SK-N-SH treated with all-trans-retinoic acid at 6 μM for 48 hours (cell line): Measurements from ENCODE around the gene NARF.
A peak's percentile ranks its signal among the peaks of the same experiment; 100 is the strongest.

ENCODE experiments used
- ATAC-seq: fragments of 200-7000 bp; cut with Tn5 transposase; 3 replicates; pipeline ENCODE4 v1.9.1; 2020; ENCODE audit warnings: mild to moderate bottlenecking, moderate library complexity
- ARNTL ChIP-seq: fragments of 450-650 bp; formaldehyde crosslinking; IDR thresholded peaks from 2 replicates; pipeline ENCODE4 v1.5.0; 2020; ENCODE audit warnings: low read depth, mild to moderate bottlenecking, moderate library complexity, borderline replicate concordance
- BACH2 ChIP-seq: fragments of 250-450 bp; sonication (Bioruptor Pico); IDR thresholded peaks from 2 replicates; pipeline ENCODE4 v1.9.0; 2021; ENCODE audit warnings: mild to moderate bottlenecking, borderline replicate concordance
- CSDC2 ChIP-seq: fragments of 250-450 bp; sonication (Bioruptor Pico); IDR thresholded peaks from 2 replicates; pipeline ENCODE4 v1.5.0; 2020; ENCODE audit warnings: mild to moderate bottlenecking, moderate library complexity
- ESRRG ChIP-seq: fragments of 250-450 bp; sonication (Bioruptor Pico); IDR thresholded peaks from 2 replicates; pipeline ENCODE4 v1.6.1; 2021; ENCODE audit warnings: mild to moderate bottlenecking
- GLIS3 ChIP-seq: fragments of 250-450 bp; sonication (Bioruptor Pico); IDR thresholded peaks from 2 replicates; pipeline ENCODE4 v1.5.0; 2020; ENCODE audit warnings: mild to moderate bottlenecking, moderate library complexity
- ISL1 ChIP-seq: fragments of 250-450 bp; sonication (Bioruptor Pico); IDR thresholded peaks from 2 replicates; pipeline ENCODE4 v2.1.2; 2022; ENCODE audit warnings: mild to moderate bottlenecking, moderate library complexity
- OSR1 ChIP-seq: fragments of 250-450 bp; sonication (Bioruptor Pico); IDR thresholded peaks from 2 replicates; pipeline ENCODE4 v1.8.0; 2022; ENCODE audit warnings: moderate library complexity, mild to moderate bottlenecking, inconsistent platforms
- PPARA ChIP-seq: fragments of 250-450 bp; sonication (Bioruptor Pico); IDR thresholded peaks from 2 replicates; pipeline ENCODE4 v1.5.0; 2020; ENCODE audit warnings: mild to moderate bottlenecking, borderline replicate concordance
- RARB ChIP-seq: fragments of 250-450 bp; sonication (Bioruptor Pico); IDR thresholded peaks from 2 replicates; pipeline ENCODE4 v1.8.0; 2021; ENCODE audit warnings: mild to moderate bottlenecking, moderate library complexity
- SNAI2 ChIP-seq: fragments of 250-450 bp; sonication (Bioruptor Pico); IDR thresholded peaks from 2 replicates; pipeline ENCODE4 v1.5.0; 2020; ENCODE audit warnings: mild to moderate bottlenecking, moderate library complexity
- TCF4 ChIP-seq: fragments of 250-450 bp; sonication (Bioruptor Pico); IDR thresholded peaks from 2 replicates; pipeline ENCODE4 v1.8.0; 2021; ENCODE audit warnings: mild to moderate bottlenecking, moderate library complexity, borderline replicate concordance
- TOX ChIP-seq: fragments of 250-450 bp; sonication (Bioruptor Pico); IDR thresholded peaks from 2 replicates; pipeline ENCODE4 v1.8.0; 2021; ENCODE audit warnings: mild to moderate bottlenecking, moderate library complexity, borderline replicate concordance
- ZC3H10 ChIP-seq: fragments of 250-450 bp; sonication (Bioruptor Pico); IDR thresholded peaks from 2 replicates; pipeline ENCODE4 v1.5.1; 2021; ENCODE audit warnings: mild to moderate bottlenecking, moderate library complexity
- ZFP3 ChIP-seq: fragments of 250-450 bp; sonication (Bioruptor Pico); IDR thresholded peaks from 2 replicates; pipeline ENCODE4 v1.5.0; 2020; ENCODE audit warnings: mild to moderate bottlenecking, moderate library complexity
- ZFP30 ChIP-seq: fragments of 450-650 bp; formaldehyde crosslinking; IDR thresholded peaks from 2 replicates; pipeline ENCODE4 v1.5.0; 2022; ENCODE audit warnings: mild to moderate bottlenecking, moderate library complexity
- ZNF565 ChIP-seq: fragments of 450-650 bp; formaldehyde crosslinking; conservative IDR thresholded peaks from 2 replicates; pipeline ENCODE4 v1.5.0; 2020; ENCODE audit warnings: low read depth, mild to moderate bottlenecking, moderate library complexity
- ZNF70 ChIP-seq: fragments of 450-650 bp; formaldehyde crosslinking; IDR thresholded peaks from 2 replicates; pipeline ENCODE4 v1.5.0; 2020; ENCODE audit warnings: mild to moderate bottlenecking, moderate library complexity
- ZNF8 ChIP-seq: fragments of 450-650 bp; formaldehyde crosslinking; IDR thresholded peaks from 2 replicates; pipeline ENCODE4 v1.5.0; 2020; ENCODE audit warnings: mild to moderate bottlenecking, moderate library complexity
- TF ChIP-seq, protein P1 (sequence below): fragments of 250-450 bp; sonication (Bioruptor Pico); IDR thresholded peaks from 2 replicates; pipeline ENCODE4 v1.8.0; 2021; ENCODE audit warnings: low read depth, mild to moderate bottlenecking, moderate library complexity, borderline replicate concordance
- TF ChIP-seq, protein P2 (sequence below): fragments of 250-450 bp; sonication (Bioruptor Pico); IDR thresholded peaks from 2 replicates; pipeline ENCODE4 v1.5.0; 2020; ENCODE audit warnings: mild to moderate bottlenecking, moderate library complexity
- TF ChIP-seq, protein P3 (sequence below): fragments of 250-450 bp; sonication (Bioruptor Pico); IDR thresholded peaks from 2 replicates; pipeline ENCODE4 v1.8.0; 2020; ENCODE audit warnings: mild to moderate bottlenecking, moderate library complexity, borderline replicate concordance
- TF ChIP-seq, protein P4 (sequence below): fragments of 250-450 bp; sonication (Bioruptor Pico); IDR thresholded peaks from 2 replicates; pipeline ENCODE4 v1.5.1; 2021; ENCODE audit warnings: mild to moderate bottlenecking, moderate library complexity
- TF ChIP-seq, protein P5 (sequence below): fragments of 250-450 bp; sonication (Bioruptor Pico); IDR thresholded peaks from 2 replicates; pipeline ENCODE4 v1.5.1; 2020; ENCODE audit warnings: low read depth, mild to moderate bottlenecking, moderate library complexity

NARF gene

DNA sequence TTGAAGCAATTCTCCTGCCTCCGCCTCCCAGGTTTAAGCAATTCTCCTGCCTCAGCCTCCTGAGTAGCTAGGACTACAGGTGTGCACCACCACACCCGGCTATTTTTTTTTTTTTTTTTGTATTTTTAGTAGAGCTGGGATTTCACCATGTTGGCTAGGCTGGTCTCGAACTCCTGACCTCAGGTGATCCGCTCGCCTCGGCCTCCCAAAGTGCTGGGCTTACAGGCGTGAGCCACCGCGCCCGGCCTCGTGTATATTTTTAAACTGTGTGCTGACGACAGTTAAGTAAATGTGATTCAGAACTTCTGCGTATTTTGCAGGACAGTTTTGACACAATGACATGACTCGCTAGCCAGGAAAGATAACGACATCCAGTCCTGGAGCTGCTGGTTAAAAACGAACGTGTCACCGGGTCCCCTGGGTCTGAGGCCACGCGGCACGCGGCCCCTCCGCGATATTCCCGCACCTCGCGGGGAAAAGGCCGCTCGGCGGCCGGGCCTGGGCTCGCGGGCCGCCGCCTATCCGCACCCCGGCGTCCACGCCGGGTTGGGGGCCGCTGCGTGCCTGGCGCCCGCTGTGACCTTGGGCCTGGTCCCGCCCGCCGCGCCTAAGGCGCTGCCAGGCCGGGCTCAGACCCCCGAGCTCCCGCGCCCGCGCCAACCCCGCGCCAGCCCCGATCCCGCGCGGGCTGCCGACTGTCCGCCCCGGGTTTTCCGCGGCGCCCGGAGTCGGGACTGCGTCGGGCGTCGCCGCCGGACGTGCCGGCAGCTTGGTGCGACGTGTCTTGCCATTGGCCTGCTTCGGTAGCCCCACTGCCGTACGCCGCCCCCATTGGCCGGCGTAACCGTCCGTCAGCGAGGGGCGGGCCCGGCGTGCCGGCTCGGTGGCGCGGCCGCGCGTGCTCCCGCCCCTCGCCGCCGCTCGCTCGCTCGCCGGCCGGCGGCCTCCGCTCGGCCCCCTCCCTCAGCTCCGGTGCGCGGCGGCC, 60.6 kb downstream of the NARF start, which contains the start of gene FOXK2:
Gene FOXK2, plus strand, starts transcription at position 907 of the 985 bp plus-strand sequence. CDS start 157 bp downstream, outside the sequence.
- TF ChIP-seq ZFP30 (no peak), PPARA (CRISPR knock-in tag) (no peak), ESRRG (no peak), ZNF8 (CRISPR knock-in tag) (no peak), GLIS3 (no peak), CSDC2 (CRISPR knock-in tag) (peak; percentile 82; the same call in 1 of the 2 replicates), ZC3H10 (no peak), ISL1 (CRISPR knock-in tag) (no peak), ZNF70 (CRISPR knock-in tag) (no peak), OSR1 (no peak), BACH2 (CRISPR knock-in tag) (0 out of 2 replicates have a peak, but pooled peaks have one; percentile 75), RARB (CRISPR knock-in tag) (no peak; the same call in 1 of the 2 replicates), SNAI2 (CRISPR knock-in tag) (0 out of 2 replicates have a peak, but pooled peaks have one; percentile 28), ZFP3 (CRISPR knock-in tag) (peak; percentile 62; the same call in 1 of the 2 replicates), TOX (CRISPR knock-in tag) (no peak), TCF4 (CRISPR knock-in tag) (no peak), ARNTL (CRISPR knock-in tag) (no peak), ZNF565 (CRISPR knock-in tag) (no peak)
- TF ChIP-seq, protein P1, sequence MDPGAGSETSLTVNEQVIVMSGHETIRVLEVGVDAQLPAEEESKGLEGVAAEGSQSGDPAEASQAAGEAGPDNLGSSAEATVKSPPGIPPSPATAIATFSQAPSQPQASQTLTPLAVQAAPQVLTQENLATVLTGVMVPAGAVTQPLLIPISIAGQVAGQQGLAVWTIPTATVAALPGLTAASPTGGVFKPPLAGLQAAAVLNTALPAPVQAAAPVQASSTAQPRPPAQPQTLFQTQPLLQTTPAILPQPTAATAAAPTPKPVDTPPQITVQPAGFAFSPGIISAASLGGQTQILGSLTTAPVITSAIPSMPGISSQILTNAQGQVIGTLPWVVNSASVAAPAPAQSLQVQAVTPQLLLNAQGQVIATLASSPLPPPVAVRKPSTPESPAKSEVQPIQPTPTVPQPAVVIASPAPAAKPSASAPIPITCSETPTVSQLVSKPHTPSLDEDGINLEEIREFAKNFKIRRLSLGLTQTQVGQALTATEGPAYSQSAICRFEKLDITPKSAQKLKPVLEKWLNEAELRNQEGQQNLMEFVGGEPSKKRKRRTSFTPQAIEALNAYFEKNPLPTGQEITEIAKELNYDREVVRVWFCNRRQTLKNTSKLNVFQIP = peak; percentile 34; the same call in 1 of the 2 replicates
- TF ChIP-seq, protein P2, sequence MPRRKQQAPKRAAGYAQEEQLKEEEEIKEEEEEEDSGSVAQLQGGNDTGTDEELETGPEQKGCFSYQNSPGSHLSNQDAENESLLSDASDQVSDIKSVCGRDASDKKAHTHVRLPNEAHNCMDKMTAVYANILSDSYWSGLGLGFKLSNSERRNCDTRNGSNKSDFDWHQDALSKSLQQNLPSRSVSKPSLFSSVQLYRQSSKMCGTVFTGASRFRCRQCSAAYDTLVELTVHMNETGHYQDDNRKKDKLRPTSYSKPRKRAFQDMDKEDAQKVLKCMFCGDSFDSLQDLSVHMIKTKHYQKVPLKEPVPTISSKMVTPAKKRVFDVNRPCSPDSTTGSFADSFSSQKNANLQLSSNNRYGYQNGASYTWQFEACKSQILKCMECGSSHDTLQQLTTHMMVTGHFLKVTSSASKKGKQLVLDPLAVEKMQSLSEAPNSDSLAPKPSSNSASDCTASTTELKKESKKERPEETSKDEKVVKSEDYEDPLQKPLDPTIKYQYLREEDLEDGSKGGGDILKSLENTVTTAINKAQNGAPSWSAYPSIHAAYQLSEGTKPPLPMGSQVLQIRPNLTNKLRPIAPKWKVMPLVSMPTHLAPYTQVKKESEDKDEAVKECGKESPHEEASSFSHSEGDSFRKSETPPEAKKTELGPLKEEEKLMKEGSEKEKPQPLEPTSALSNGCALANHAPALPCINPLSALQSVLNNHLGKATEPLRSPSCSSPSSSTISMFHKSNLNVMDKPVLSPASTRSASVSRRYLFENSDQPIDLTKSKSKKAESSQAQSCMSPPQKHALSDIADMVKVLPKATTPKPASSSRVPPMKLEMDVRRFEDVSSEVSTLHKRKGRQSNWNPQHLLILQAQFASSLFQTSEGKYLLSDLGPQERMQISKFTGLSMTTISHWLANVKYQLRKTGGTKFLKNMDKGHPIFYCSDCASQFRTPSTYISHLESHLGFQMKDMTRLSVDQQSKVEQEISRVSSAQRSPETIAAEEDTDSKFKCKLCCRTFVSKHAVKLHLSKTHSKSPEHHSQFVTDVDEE (CRISPR knock-in tag) = peak; percentile 66; the same call in 1 of the 2 replicates
- TF ChIP-seq, protein P3, sequence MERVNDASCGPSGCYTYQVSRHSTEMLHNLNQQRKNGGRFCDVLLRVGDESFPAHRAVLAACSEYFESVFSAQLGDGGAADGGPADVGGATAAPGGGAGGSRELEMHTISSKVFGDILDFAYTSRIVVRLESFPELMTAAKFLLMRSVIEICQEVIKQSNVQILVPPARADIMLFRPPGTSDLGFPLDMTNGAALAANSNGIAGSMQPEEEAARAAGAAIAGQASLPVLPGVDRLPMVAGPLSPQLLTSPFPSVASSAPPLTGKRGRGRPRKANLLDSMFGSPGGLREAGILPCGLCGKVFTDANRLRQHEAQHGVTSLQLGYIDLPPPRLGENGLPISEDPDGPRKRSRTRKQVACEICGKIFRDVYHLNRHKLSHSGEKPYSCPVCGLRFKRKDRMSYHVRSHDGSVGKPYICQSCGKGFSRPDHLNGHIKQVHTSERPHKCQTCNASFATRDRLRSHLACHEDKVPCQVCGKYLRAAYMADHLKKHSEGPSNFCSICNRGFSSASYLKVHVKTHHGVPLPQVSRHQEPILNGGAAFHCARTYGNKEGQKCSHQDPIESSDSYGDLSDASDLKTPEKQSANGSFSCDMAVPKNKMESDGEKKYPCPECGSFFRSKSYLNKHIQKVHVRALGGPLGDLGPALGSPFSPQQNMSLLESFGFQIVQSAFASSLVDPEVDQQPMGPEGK (CRISPR knock-in tag) = no peak
- TF ChIP-seq, protein P4, sequence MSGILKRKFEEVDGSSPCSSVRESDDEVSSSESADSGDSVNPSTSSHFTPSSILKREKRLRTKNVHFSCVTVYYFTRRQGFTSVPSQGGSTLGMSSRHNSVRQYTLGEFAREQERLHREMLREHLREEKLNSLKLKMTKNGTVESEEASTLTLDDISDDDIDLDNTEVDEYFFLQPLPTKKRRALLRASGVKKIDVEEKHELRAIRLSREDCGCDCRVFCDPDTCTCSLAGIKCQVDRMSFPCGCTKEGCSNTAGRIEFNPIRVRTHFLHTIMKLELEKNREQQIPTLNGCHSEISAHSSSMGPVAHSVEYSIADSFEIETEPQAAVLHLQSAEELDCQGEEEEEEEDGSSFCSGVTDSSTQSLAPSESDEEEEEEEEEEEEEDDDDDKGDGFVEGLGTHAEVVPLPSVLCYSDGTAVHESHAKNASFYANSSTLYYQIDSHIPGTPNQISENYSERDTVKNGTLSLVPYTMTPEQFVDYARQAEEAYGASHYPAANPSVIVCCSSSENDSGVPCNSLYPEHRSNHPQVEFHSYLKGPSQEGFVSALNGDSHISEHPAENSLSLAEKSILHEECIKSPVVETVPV (CRISPR knock-in tag) = no peak
- TF ChIP-seq, protein P5, sequence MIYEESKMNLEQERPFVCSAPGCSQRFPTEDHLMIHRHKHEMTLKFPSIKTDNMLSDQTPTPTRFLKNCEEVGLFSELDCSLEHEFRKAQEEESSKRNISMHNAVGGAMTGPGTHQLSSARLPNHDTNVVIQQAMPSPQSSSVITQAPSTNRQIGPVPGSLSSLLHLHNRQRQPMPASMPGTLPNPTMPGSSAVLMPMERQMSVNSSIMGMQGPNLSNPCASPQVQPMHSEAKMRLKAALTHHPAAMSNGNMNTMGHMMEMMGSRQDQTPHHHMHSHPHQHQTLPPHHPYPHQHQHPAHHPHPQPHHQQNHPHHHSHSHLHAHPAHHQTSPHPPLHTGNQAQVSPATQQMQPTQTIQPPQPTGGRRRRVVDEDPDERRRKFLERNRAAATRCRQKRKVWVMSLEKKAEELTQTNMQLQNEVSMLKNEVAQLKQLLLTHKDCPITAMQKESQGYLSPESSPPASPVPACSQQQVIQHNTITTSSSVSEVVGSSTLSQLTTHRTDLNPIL = no peak
- peak; percentile 99 for ATAC-seq
